ENCODE data around the gene CORIN. TPM values are rescaled to one million over a fixed set of nuclear protein-coding genes. Genes with fewer than 3 reads are reported as not detected.
"Not testable (repeated sequence)": the region's sequence is repeated elsewhere in the genome, so short reads cannot be mapped to it uniquely, and the experiment has no call there.

The CORIN gene
- total RNA-seq, 1 experiment from 2014 or later = not detected

DNA sequence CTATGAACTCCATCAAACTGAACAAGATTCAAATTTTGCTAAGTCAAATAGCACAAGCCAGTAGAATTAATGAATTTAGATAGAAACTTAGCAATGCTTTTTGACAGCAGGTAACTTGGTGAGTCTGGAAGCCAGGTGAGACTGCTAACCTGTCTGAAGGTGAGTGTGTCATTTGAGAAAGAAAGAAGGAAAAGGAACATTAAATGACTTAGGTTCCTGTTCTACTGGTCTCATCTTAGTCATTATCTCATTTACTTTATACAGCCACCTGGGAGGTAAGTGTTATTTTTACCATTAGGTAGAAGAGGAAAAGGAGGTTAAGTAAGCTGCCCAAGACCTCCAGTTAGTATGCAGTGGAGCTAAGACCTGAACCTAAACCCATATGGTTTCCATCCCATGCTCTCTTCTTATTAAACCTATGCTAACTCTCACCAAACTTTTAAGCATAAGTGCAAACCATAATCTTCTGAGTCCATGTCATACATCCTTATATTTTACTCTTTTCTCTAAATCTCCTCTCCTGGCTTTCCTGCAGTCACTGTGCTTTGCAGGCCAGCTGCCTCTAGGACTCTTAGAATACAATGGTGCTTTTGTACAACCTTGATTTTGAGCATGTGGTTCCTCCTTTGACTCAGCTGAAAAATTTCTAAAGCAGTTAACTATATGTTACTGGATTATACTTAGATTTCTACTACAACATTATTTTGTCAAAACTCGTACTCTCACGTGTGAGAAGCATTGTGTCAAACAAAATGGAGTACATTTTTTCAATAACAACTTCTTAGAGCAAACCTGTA lies 284.3 kb downstream of the CORIN start:
- DNase-seq (ENCODE audit: low spot score) = no peak
- BruUV-seq (replicated peaks) = no TSS peak
- TF ChIP-seq EZH2 (IDR thresholded peaks at IDR 0.05; ENCODE audit: borderline replicate concordance, low read depth, low read length, poor library complexity, severe bottlenecking) = no peak
- TF ChIP-seq, protein P1, sequence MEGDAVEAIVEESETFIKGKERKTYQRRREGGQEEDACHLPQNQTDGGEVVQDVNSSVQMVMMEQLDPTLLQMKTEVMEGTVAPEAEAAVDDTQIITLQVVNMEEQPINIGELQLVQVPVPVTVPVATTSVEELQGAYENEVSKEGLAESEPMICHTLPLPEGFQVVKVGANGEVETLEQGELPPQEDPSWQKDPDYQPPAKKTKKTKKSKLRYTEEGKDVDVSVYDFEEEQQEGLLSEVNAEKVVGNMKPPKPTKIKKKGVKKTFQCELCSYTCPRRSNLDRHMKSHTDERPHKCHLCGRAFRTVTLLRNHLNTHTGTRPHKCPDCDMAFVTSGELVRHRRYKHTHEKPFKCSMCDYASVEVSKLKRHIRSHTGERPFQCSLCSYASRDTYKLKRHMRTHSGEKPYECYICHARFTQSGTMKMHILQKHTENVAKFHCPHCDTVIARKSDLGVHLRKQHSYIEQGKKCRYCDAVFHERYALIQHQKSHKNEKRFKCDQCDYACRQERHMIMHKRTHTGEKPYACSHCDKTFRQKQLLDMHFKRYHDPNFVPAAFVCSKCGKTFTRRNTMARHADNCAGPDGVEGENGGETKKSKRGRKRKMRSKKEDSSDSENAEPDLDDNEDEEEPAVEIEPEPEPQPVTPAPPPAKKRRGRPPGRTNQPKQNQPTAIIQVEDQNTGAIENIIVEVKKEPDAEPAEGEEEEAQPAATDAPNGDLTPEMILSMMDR (conservative IDR thresholded peaks at IDR 0.05; ENCODE audit: low read depth, low read length) = no peak

DNA sequence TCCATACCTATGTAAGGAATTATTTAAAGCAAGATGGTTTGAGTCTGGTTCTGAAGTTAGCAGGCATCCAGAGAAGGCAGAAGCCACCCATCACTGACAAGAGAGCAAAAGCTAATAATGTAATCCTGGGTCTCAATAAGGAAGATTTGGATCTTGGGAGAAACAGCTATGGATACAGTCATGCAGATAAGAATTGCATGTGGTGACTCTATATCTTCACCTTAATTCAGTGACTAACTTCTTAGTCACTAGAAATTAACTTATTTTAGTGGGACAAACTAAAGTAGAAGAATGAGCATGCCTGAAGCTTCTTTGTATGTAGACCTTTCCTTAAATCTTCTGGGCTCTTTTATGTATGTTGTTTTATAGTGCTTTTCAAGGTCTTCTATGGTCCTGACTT lies 286.2 kb downstream of the CORIN start:
- Histone ChIP-seq H3K4me1 (ENCODE audit: insufficient read depth, low read length, poor library complexity, severe bottlenecking) (no peaks in the 10 kb centered on the region), H3K27ac (ENCODE audit: low read depth, low read length, poor library complexity, severe bottlenecking) (no peak overlapping the region), H3K9me3 (ENCODE audit: low read depth, low read length, poor library complexity, severe bottlenecking) (no peaks in the 10 kb centered on the region), H3K27me3 (replicated peaks; ENCODE audit: insufficient read depth, low read depth, low read length, poor library complexity) (no peaks in the 10 kb centered on the region), H3K36me3 (ENCODE audit: insufficient read depth, low read length, poor library complexity, severe bottlenecking) (no peaks in the 10 kb centered on the region), H3K4me3 (ENCODE audit: low read depth, low read length, poor library complexity, severe bottlenecking) (no peak overlapping the region)
- CTCF ChIA-PET = no interaction called here
- intact Hi-C loops (cut with micrococcal nuclease; ENCODE audit: unreplicated experiment) = no loop called here
- no TSS peak for BruUV-seq (replicated peaks)
- POLR2A ChIA-PET (ENCODE audit: low non-redundant PET) = no interaction called here
- DNase-seq (ENCODE audit: low spot score) = no peak
- no peak for TF ChIP-seq EZH2 (IDR thresholded peaks at IDR 0.05; ENCODE audit: borderline replicate concordance, low read depth, low read length, poor library complexity, severe bottlenecking)
- TF ChIP-seq, protein P1 (conservative IDR thresholded peaks at IDR 0.05; ENCODE audit: low read depth, low read length) = no peak

More for the DNA sequence above, 284.3 kb downstream of the CORIN start:
- ChIA-PET CTCF (no interaction called here), POLR2A (ENCODE audit: low non-redundant PET) (no interaction called here)
- Histone ChIP-seq H3K36me3 (ENCODE audit: insufficient read depth, low read length, poor library complexity, severe bottlenecking) (no peaks in the 10 kb centered on the region), H3K4me1 (ENCODE audit: insufficient read depth, low read length, poor library complexity, severe bottlenecking) (no peaks in the 10 kb centered on the region), H3K27me3 (replicated peaks; ENCODE audit: insufficient read depth, low read depth, low read length, poor library complexity) (no peaks in the 10 kb centered on the region), H3K4me3 (ENCODE audit: low read depth, low read length, poor library complexity, severe bottlenecking) (no peak overlapping the region), H3K9me3 (ENCODE audit: low read depth, low read length, poor library complexity, severe bottlenecking) (no peaks in the 10 kb centered on the region), H3K27ac (ENCODE audit: low read depth, low read length, poor library complexity, severe bottlenecking) (no peak overlapping the region)
- intact Hi-C loops (cut with micrococcal nuclease; ENCODE audit: unreplicated experiment) = no loop called here

DNA sequence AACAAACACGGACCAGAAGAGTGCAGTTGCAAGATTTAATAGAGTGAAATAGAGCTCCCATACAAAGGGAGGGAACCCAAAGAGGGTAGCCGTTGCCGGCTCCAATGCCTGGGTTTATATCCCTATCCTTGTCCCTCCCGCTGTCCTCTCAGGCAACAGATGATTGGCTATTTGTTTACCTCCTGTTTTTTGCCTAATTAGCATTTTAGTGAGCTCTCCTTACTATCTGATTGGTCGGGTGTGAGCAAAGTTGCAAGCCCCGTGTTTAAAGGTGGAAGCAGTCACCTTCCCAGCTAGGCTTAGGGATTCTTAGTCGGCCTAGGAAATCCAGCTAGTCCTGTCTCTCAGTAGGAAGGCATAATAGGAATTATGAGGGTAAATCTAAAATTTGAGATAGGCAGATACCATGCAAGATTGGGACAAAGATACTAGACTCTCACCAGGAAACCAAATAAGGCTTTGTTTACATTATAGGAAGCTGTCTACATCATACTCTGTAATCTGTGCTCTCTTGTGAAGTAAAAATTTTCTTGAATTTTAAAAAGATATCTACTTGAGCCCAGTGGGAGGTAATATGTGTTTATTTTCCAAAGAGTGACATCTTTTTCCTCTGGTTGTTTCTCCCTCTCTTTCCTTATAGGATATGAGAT lies 286.8 kb downstream of the CORIN start:
- BruUV-seq (replicated peaks) = no TSS peak
- Histone ChIP-seq H3K4me1 (ENCODE audit: insufficient read depth, low read length, poor library complexity, severe bottlenecking) (no peaks in the 10 kb centered on the region), H3K27ac (ENCODE audit: low read depth, low read length, poor library complexity, severe bottlenecking) (no peak overlapping the region), H3K36me3 (ENCODE audit: insufficient read depth, low read length, poor library complexity, severe bottlenecking) (no peaks in the 10 kb centered on the region), H3K27me3 (replicated peaks; ENCODE audit: insufficient read depth, low read depth, low read length, poor library complexity) (no peaks in the 10 kb centered on the region), H3K9me3 (ENCODE audit: low read depth, low read length, poor library complexity, severe bottlenecking) (no peaks in the 10 kb centered on the region), H3K4me3 (ENCODE audit: low read depth, low read length, poor library complexity, severe bottlenecking) (no peak overlapping the region)
- ChIA-PET POLR2A (ENCODE audit: low non-redundant PET) (no interaction called here), CTCF (no interaction called here)
- DNase-seq (ENCODE audit: low spot score) = no peak
- TF ChIP-seq, protein P1 (conservative IDR thresholded peaks at IDR 0.05; ENCODE audit: low read depth, low read length) = no peak
- no peak for TF ChIP-seq EZH2 (IDR thresholded peaks at IDR 0.05; ENCODE audit: borderline replicate concordance, low read depth, low read length, poor library complexity, severe bottlenecking)
- intact Hi-C loops (cut with micrococcal nuclease; ENCODE audit: unreplicated experiment) = no loop called here

DNA sequence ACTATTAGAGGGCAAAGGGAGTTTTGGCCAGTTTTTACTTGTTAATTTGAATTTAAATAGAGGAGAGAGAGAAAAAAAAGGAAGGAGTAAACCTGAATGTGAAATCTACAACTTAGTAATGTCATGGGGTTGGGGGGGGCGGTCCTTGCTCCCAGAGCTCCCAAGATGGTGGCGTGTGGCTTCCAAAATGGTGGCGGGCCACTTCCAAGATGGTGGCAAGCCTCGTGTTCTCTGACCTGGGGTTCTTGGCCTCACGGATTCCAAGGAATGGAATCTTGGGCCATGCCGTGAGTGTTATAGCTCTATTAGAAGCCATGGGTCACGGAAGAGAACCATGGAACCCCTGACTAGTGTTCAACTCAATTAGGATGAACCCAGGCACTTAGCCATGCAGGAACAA lies 287.5 kb downstream of the CORIN start:
- BruUV-seq (replicated peaks); DNase-seq (ENCODE audit: low spot score): not testable (repeated sequence)

More for the DNA sequence above, 287.5 kb downstream of the CORIN start:
- intact Hi-C loops (cut with micrococcal nuclease; ENCODE audit: unreplicated experiment); H3K4me3 ChIP-seq (ENCODE audit: low read depth, low read length, poor library complexity, severe bottlenecking); H3K4me1 ChIP-seq (ENCODE audit: insufficient read depth, low read length, poor library complexity, severe bottlenecking); CTCF ChIA-PET; POLR2A ChIA-PET (ENCODE audit: low non-redundant PET); H3K27me3 ChIP-seq (replicated peaks; ENCODE audit: insufficient read depth, low read depth, low read length, poor library complexity); H3K9me3 ChIP-seq (ENCODE audit: low read depth, low read length, poor library complexity, severe bottlenecking); H3K27ac ChIP-seq (ENCODE audit: low read depth, low read length, poor library complexity, severe bottlenecking); H3K36me3 ChIP-seq (ENCODE audit: insufficient read depth, low read length, poor library complexity, severe bottlenecking): not testable (repeated sequence)

Data from A673 (cell line).